Muscle layer of duodenum (tissue), 2 donors: ENCODE data around the gene PRDX1.
"Not testable (repeated sequence)": the region's sequence is repeated elsewhere in the genome, so short reads cannot be mapped to it uniquely, and the experiment has no call there.

ENCODE experiments used
- H3K27ac ChIP-seq: one replicate; pipeline ENCODE4 v1.7.0; 2013; ENCODE audit warnings: mild to moderate bottlenecking, low read length
- H3K27me3 ChIP-seq: one replicate; pipeline ENCODE4 v1.7.0; 2013; ENCODE audit warnings: low read depth, mild to moderate bottlenecking, control low read depth, low read length
- H3K36me3 ChIP-seq, 2 donors: one replicate each; pipeline ENCODE4 v1.7.0; 2013; ENCODE audit warnings: low read length in 2 of 2, control low read depth in 1 of 2, mild to moderate bottlenecking in 1 of 2; ENCODE audit not compliant: insufficient read depth in 2 of 2, control insufficient read depth in 1 of 2
- H3K4me1 ChIP-seq, 2 donors: one replicate each; pipeline ENCODE4 v1.7.0; 2013; ENCODE audit warnings: low read length in 2 of 2, mild to moderate bottlenecking in 2 of 2, control low read depth in 1 of 2, moderate library complexity in 1 of 2; ENCODE audit not compliant: insufficient read depth in 2 of 2, control insufficient read depth in 1 of 2
- H3K4me3 ChIP-seq, 2 donors: one replicate each; pipeline ENCODE4 v1.7.0; 2013; ENCODE audit warnings: low read length in 2 of 2, low read depth in 1 of 2, mild to moderate bottlenecking in 1 of 2
- H3K9me3 ChIP-seq, 2 donors: one replicate each; pipeline ENCODE4 v1.7.0; 2013; ENCODE audit warnings: low read length in 2 of 2, control low read depth in 1 of 2, mild to moderate bottlenecking in 1 of 2; ENCODE audit not compliant: control insufficient read depth in 1 of 2
- donor health status: healthy.

The PRDX1 gene

GRCh38 chr1:45531873-45532272 lies 10.2 kb upstream of the PRDX1 start:
- no peak overlapping the region for H3K4me3 ChIP-seq
- no peaks in the 10 kb centered on the region for H3K4me1 ChIP-seq
- H3K9me3 ChIP-seq, result no peaks in the 10 kb centered on the region
- H3K27me3 ChIP-seq, result no peaks in the 10 kb centered on the region
- H3K27ac ChIP-seq, result no peak overlapping the region
- H3K36me3 ChIP-seq, result no peaks in the 10 kb centered on the region

- Histone ChIP-seq H3K27me3 (no peaks in the 10 kb centered on the region), H3K4me1 (no peaks in the 10 kb centered on the region), H3K9me3 (no peaks in the 10 kb centered on the region), H3K36me3 (no peaks in the 10 kb centered on the region), H3K27ac (no peak overlapping the region), H3K4me3 (no peak overlapping the region)
Observed at GRCh38 chr1:45530632-45531135, 9.0 kb upstream of the PRDX1 start.

- Histone ChIP-seq H3K9me3 (no peaks in the 10 kb centered on the region), H3K4me1 (no peaks in the 10 kb centered on the region), H3K27ac (no peak overlapping the region), H3K4me3 (no peak overlapping the region), H3K36me3 (peaks cover 0 to 4% of the 10 kb centered on the region in 2 donors), H3K27me3 (no peaks in the 10 kb centered on the region)
Observed at GRCh38 chr1:45526135-45526644, 4.5 kb upstream of the PRDX1 start.

DNA sequence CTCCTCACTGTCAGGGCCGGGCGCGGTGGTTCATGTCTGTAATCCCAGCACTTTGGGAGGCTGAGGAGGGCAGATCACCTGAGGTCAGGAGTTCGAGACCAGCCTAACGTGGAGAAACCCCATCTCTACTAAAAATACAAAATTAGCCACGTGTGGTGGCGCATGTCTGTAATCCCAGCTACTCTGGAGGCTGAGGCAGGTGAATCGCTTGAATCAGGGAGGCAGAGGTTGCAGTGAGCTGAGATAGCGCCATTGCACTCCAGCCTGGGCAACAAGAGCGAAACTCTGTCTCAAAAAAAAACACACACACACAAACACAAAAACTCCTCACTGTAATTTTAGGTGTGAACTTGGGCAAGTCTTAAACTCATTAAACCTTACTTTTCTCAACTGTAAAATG lies 2.3 kb upstream of the PRDX1 start:
- peaks cover 5 to 13% of the 10 kb centered on the region in 2 donors for H3K4me1 ChIP-seq
- H3K4me3 ChIP-seq, H3K36me3 ChIP-seq, H3K9me3 ChIP-seq, H3K27ac ChIP-seq, H3K27me3 ChIP-seq: not testable (repeated sequence)

- H3K4me1 ChIP-seq, result peaks cover 6 to 18% of the 10 kb centered on the region in 2 donors
- not testable (repeated sequence) for H3K27ac ChIP-seq, H3K4me3 ChIP-seq
Observed at GRCh38 chr1:45523516-45523915, 1.8 kb upstream of the PRDX1 start.

DNA sequence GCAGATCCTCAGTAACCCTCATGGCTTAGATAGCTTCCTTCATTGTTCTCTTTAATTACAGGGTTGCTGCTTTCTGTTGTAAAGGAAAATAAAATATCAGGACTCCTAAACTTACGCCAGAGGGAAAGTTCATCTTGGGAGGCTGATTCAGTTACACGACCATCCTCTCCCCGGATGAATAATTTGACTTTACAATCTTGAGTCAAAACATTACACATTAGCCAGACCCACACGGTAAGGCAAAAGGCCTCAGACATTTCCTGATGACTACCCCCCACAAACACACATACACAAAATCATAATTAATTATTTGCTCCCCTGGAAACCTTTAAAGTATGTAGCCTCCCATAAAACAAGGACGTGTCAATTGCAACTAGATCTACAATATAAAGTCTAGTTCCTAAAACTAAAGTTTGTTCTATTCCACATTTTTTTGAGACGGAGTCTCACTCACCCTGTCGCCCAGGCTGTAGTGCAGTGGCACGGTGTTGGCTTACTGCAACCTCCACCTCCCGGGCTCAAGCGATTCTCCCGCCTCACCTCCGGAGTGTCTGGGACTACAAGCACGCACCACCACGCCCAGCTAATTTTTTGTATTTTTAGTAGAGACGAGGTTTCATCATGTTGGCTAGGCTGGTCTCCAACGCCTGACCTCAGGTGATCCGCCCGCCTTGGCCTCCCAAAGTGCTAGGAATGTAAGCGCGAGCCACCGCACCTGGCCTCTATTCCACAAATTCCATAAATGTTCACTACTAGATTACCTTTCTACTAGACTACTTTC lies 830 bp upstream of the PRDX1 start:
- peak overlapping the region; percentile 88 to 98 for H3K4me3 ChIP-seq
- H3K4me1 ChIP-seq, result peaks cover 6 to 20% of the 10 kb centered on the region in 2 donors
- H3K36me3 ChIP-seq, result peaks cover 4% of the 10 kb centered on the region in 2 donors
- H3K27ac ChIP-seq, result peak overlapping the region; percentile 93
- no peaks in the 10 kb centered on the region for H3K27me3 ChIP-seq
- no peaks in the 10 kb centered on the region for H3K9me3 ChIP-seq

More at GRCh38 chr1:45523516-45523915, 1.8 kb upstream of the PRDX1 start:
- not testable (repeated sequence) for H3K36me3 ChIP-seq, H3K9me3 ChIP-seq, H3K27me3 ChIP-seq

- H3K4me3 ChIP-seq, result peak overlapping the region in 1 of 2 donors; percentile 88
- not testable (repeated sequence) for H3K9me3 ChIP-seq, H3K27me3 ChIP-seq, H3K27ac ChIP-seq
- peaks cover 6 to 36% of the 10 kb centered on the region in 2 donors for H3K4me1 ChIP-seq
- H3K36me3 ChIP-seq, result peaks cover 16 to 24% of the 10 kb centered on the region in 2 donors
Observed at GRCh38 chr1:45519774-45520173, 1.9 kb downstream of the PRDX1 start.

GRCh38 chr1:45518910-45519309 lies 2.8 kb downstream of the PRDX1 start:
- Histone ChIP-seq H3K4me3 (peak overlapping the region; percentile 12 to 28), H3K27ac (no peak overlapping the region)

DNA sequence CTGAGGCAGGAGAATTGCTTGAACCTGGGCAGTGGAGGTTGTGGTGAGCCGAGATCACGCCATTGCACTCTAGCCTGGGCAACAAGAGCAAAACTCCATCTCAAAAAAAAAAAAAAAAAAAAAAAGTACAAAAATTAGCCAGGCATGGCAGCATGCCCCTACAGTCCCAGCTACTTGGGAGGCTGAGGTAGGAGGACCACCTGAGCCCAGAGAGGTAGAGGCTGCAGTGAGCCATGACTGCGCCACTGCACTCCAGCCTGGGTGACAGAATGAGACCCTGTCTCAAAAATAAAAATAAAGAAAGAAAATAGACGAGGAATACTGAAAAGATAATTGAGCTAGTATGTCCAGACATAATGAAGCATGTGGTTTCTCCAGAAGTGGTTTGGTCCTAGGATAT lies 3.3 kb downstream of the PRDX1 start:
- H3K9me3 ChIP-seq, H3K4me3 ChIP-seq, H3K27me3 ChIP-seq, H3K27ac ChIP-seq: not testable (repeated sequence)
- Histone ChIP-seq H3K4me1 (peaks cover 6 to 36% of the 10 kb centered on the region in 2 donors), H3K36me3 (peaks cover 25 to 38% of the 10 kb centered on the region in 2 donors)

More at GRCh38 chr1:45518910-45519309, 2.8 kb downstream of the PRDX1 start:
- no peaks in the 10 kb centered on the region for H3K27me3 ChIP-seq
- peaks cover 6 to 36% of the 10 kb centered on the region in 2 donors for H3K4me1 ChIP-seq
- H3K9me3 ChIP-seq, result no peaks in the 10 kb centered on the region
- peaks cover 24 to 32% of the 10 kb centered on the region in 2 donors for H3K36me3 ChIP-seq

GRCh38 chr1:45516465-45516864 lies 5.2 kb downstream of the PRDX1 start:
- H3K27ac ChIP-seq, result no peak overlapping the region
- no peaks in the 10 kb centered on the region for H3K9me3 ChIP-seq
- H3K4me1 ChIP-seq, result peaks cover 6 to 36% of the 10 kb centered on the region in 2 donors
- H3K4me3 ChIP-seq, result no peak overlapping the region
- H3K27me3 ChIP-seq, result no peaks in the 10 kb centered on the region
- H3K36me3 ChIP-seq, result peaks cover 39 to 50% of the 10 kb centered on the region in 2 donors

DNA sequence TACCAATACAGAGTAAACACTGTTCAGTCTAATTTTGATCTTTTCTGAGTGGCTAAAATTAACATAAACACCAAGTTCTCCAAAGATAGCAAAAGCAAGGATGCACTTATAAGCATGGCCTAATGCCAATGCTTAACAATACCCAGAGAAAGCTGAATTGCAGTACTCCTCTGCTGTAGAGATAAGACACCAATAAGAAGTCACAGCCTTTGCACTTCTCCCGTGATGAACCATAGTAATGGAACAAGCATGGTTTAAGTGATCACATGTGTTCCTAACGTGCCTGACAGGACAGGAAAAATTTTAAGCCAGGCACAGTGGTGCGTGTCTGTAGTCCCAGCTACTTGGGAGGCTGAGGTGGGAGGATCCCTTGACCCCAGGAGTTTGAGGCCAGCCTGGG lies 5.6 kb downstream of the PRDX1 start:
- no peaks in the 10 kb centered on the region for H3K27me3 ChIP-seq
- H3K4me3 ChIP-seq, result no peak overlapping the region
- H3K27ac ChIP-seq, result no peak overlapping the region
- no peaks in the 10 kb centered on the region for H3K9me3 ChIP-seq
- H3K36me3 ChIP-seq, result peaks cover 43 to 54% of the 10 kb centered on the region in 2 donors
- H3K4me1 ChIP-seq, result peaks cover 6 to 36% of the 10 kb centered on the region in 2 donors
